IMR-90 (cell line): Measurements from ENCODE around the gene NDUFS3. TPM values are rescaled to one million over a fixed set of nuclear protein-coding genes. Genes with fewer than 3 reads are reported as not detected.

ENCODE experiments used
- ATAC-seq: fragments of 200-7000 bp; cut with Tn5 transposase; 2 replicates; pipeline ENCODE4 v1.9.1; 2020; ENCODE audit warnings: low read depth, mild to moderate bottlenecking, moderate library complexity
- BruUV-seq: library from RNA; stranded (reverse); fragments of 400-500 nt; replicated peaks from 2 replicates; lab custom pipeline; 2021; lab: Mats Ljungman, UMichigan
- CTCF ChIA-PET: fragments of 300-600 bp; formaldehyde crosslinking; extraction: SDS; loops from one replicate; lab custom pipeline; 2021; ENCODE audit warnings: antibody characterized with exemption; lab: Yijun Ruan, JAX
- POLR2A ChIA-PET: fragments of 300-600 bp; sonication (Branson Sonifier 250); formaldehyde crosslinking; loops from one replicate; lab custom pipeline; 2022; ENCODE audit warnings: antibody characterized with exemption; ENCODE audit not compliant: unreplicated experiment; lab: Charles Lee
- DNase-seq: peaks from one replicate; pipeline ENCODE4 v3.0.0; 2013
- H2AFZ ChIP-seq: replicated peaks from 2 replicates; pipeline ENCODE3; 2013; ENCODE audit warnings: low read length, mild to moderate bottlenecking; ENCODE audit not compliant: poor library complexity
- H2AK5ac ChIP-seq: 2 replicates; pipeline ENCODE4 v1.6.1; 2013; ENCODE audit warnings: low read depth, low read length, inconsistent platforms
- H2AK9ac ChIP-seq: replicated peaks from 2 replicates; pipeline ENCODE3; 2013; ENCODE audit warnings: mild to moderate bottlenecking, low read depth, low read length, moderate library complexity; ENCODE audit not compliant: poor library complexity
- H2BK120ac ChIP-seq: 2 replicates; pipeline ENCODE4 v1.6.1; 2013; ENCODE audit warnings: low read depth, low read length, inconsistent platforms
- H2BK15ac ChIP-seq: 3 replicates; pipeline ENCODE4 v1.6.1; 2013; ENCODE audit warnings: low read depth, low read length, inconsistent platforms
- H2BK20ac ChIP-seq: 2 replicates; pipeline ENCODE4 v1.6.1; 2013; ENCODE audit warnings: low read depth, mild to moderate bottlenecking, inconsistent platforms, low read length, moderate library complexity
- H2BK5ac ChIP-seq: 2 replicates; pipeline ENCODE4 v1.6.1; 2013; ENCODE audit warnings: mild to moderate bottlenecking, low read depth, low read length, inconsistent platforms; ENCODE audit not compliant: poor library complexity, severe bottlenecking
- H3K14ac ChIP-seq: replicated peaks from 2 replicates; pipeline ENCODE4 v1.6.1; 2013; ENCODE audit warnings: low read depth, low read length, inconsistent platforms
- H3K18ac ChIP-seq: 2 replicates; pipeline ENCODE4 v1.6.1; 2013; ENCODE audit warnings: low read depth, low read length, control low read depth
- H3K23ac ChIP-seq: 2 replicates; pipeline ENCODE4 v1.6.1; 2013; ENCODE audit warnings: low read depth, low read length, inconsistent platforms
- H3K27ac ChIP-seq: 2 replicates; pipeline ENCODE4 v1.5.1; 2013; ENCODE audit warnings: mild to moderate bottlenecking, control low read depth, low read length; ENCODE audit not compliant: insufficient read depth
- H3K27me3 ChIP-seq: 2 replicates; pipeline ENCODE4 v1.6.1; 2013; ENCODE audit warnings: low read length; ENCODE audit not compliant: control insufficient read depth, insufficient read depth
- H3K36me3 ChIP-seq: 2 replicates; pipeline ENCODE4 v1.6.1; 2013; ENCODE audit warnings: low read length, mixed read lengths; ENCODE audit not compliant: control insufficient read depth, insufficient read depth
- H3K4ac ChIP-seq: 2 replicates; pipeline ENCODE4 v1.6.1; 2013; ENCODE audit warnings: low read depth, low read length, inconsistent platforms
- H3K4me1 ChIP-seq: 2 replicates; pipeline ENCODE4 v1.6.1; 2013; ENCODE audit warnings: low read length, mixed read lengths; ENCODE audit not compliant: control insufficient read depth, insufficient read depth
- H3K4me2 ChIP-seq: 2 replicates; pipeline ENCODE4 v1.6.1; 2013; ENCODE audit warnings: low read depth, mild to moderate bottlenecking, control low read depth, low read length, moderate library complexity
- H3K4me3 ChIP-seq: 2 replicates; pipeline ENCODE4 v1.5.1; 2013; ENCODE audit warnings: low read depth, mild to moderate bottlenecking, control low read depth, low read length, moderate library complexity; ENCODE audit not compliant: insufficient read depth
- H3K56ac ChIP-seq: 2 replicates; pipeline ENCODE4 v1.6.1; 2013; ENCODE audit warnings: low read length, inconsistent platforms; ENCODE audit not compliant: insufficient read depth; ENCODE audit errors: extremely low read depth
- H3K79me1 ChIP-seq, 2 experiments: 2 replicates each; pipeline ENCODE4 v1.6.1; 2013; ENCODE audit warnings: low read length in 2 of 2, inconsistent platforms in 1 of 2, low read depth in 1 of 2
- H3K9ac ChIP-seq: 2 replicates; pipeline ENCODE4 v1.6.1; 2013; ENCODE audit warnings: low read depth, low read length, control low read depth
- H3K9me1 ChIP-seq: 2 replicates; pipeline ENCODE4 v1.6.1; 2013; ENCODE audit warnings: low read length, inconsistent platforms; ENCODE audit not compliant: insufficient read depth
- H3K9me3 ChIP-seq: 2 replicates; pipeline ENCODE4 v1.6.1; 2013; ENCODE audit warnings: low read length; ENCODE audit not compliant: control insufficient read depth, insufficient read depth
- H4K20me1 ChIP-seq: 2 replicates; pipeline ENCODE4 v1.6.1; 2013; ENCODE audit warnings: low read length, inconsistent platforms; ENCODE audit not compliant: insufficient read depth
- H4K5ac ChIP-seq: 2 replicates; pipeline ENCODE4 v1.6.1; 2013; ENCODE audit warnings: mild to moderate bottlenecking, low read depth, low read length, control low read depth
- H4K8ac ChIP-seq, 2 experiments: 2 replicates each; pipeline ENCODE4 v1.6.1; 2013; ENCODE audit warnings: low read depth in 2 of 2, low read length in 2 of 2, control low read depth in 1 of 2, inconsistent platforms in 1 of 2
- H4K91ac ChIP-seq: 2 replicates; pipeline ENCODE4 v1.6.1; 2013; ENCODE audit warnings: low read depth, low read length, inconsistent platforms; ENCODE audit not compliant: insufficient read depth
- CEBPB ChIP-seq: IDR thresholded peaks from 2 replicates; pipeline ENCODE4 v1.6.1; 2012; ENCODE audit warnings: low read depth, low read length, improper control_type of control experiment
- POLR2A ChIP-seq: IDR thresholded peaks from 2 replicates; pipeline ENCODE4 v1.6.1; 2012; ENCODE audit warnings: mild to moderate bottlenecking, low read depth, low read length
- RCOR1 ChIP-seq: IDR thresholded peaks from 2 replicates; pipeline ENCODE4 v1.6.1; 2012; ENCODE audit warnings: mild to moderate bottlenecking, low read length, improper control_type of control experiment; ENCODE audit not compliant: insufficient replicate concordance
- RFX5 ChIP-seq: IDR thresholded peaks from 2 replicates; pipeline ENCODE4 v1.8.0; 2012; ENCODE audit warnings: low read depth, mild to moderate bottlenecking, low read length, moderate library complexity
- SMC3 ChIP-seq: fragments of 150-350 bp; IDR thresholded peaks from 2 replicates; pipeline ENCODE4 v1.6.1; 2016; ENCODE audit warnings: low read depth, mild to moderate bottlenecking, antibody characterized with exemption, low read length, moderate library complexity
- WGBS, 2 experiments: methylation state at CpG; one replicate each; pipeline versions ENCODE4 v1.1.5 to v1.1.7; 2013; ENCODE audit warnings: missing lambda C conversion rate in 2 of 2; ENCODE audit not compliant: insufficient read length in 1 of 2; ENCODE audit errors: extremely low coverage in 2 of 2; 5-methylcytosine and 5-hydroxymethylcytosine counted together
- dilution Hi-C: fragments of 300-500 bp; cut with HindIII; formaldehyde crosslinking; loops from one replicate; pipeline ENCODE4 v1.14.3; 2018; ENCODE audit warnings: low sequenced_read_pairs; ENCODE audit not compliant: unreplicated experiment
- in situ Hi-C: fragments of 300-500 bp; cut with MboI; formaldehyde crosslinking; loops from 3 replicates; pipeline ENCODE4 v1.14.3; 2019; ENCODE audit warnings: low sequenced_read_pairs, inconsistent platforms, mixed read lengths
- intact Hi-C: fragments of 100-400 bp; cut with micrococcal nuclease; formaldehyde crosslinking; loops from 2 replicates; pipeline ENCODE4 v1.10.0; 2022
- polyA plus RNA-seq, 3 experiments: library from polyadenylated mRNA; depleted of rRNA; stranded (reverse); fragments of >200 nt; gene quantifications; 2 replicates each; pipeline ENCODE4 v1.2.3, GENCODE V29; 2012; ENCODE audit warnings: low replicate concordance in 1 of 3
- total RNA-seq: library from RNA; depleted of rRNA; stranded (reverse); fragments of >200 nt; gene quantifications from 2 replicates; pipeline ENCODE4 v1.2.3, GENCODE V29; 2012

NDUFS3 gene
- total and polyA plus RNA-seq, 2 of the 4 experiments (the other 2 are of a cell fraction), result 77.1 to 108 TPM

DNA sequence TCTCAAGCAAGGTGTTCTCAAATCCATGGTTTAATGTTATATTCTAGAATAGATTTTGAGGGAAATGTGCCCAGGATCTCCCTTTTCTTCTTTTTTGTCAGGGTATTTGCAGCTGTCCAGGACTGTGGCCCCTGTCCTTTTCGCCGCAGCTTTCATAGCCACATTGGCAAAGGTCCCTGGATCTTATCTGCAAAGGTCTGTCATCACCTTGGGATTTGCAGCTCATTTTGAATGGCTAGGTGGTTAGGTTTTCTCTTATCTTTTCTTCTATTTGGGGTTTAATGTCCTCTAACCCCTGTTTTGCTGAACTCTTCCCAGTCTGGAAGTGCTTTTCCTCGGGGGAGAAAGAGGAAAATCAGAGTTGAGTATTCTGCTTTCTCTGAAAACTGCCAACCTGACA is 27.0 kb downstream of the NDUFS3 start:
- Histone ChIP-seq H3K4ac (no peak overlapping the region), H3K14ac (no peak overlapping the region), H3K9me1 (peaks cover 6% of the 10 kb centered on the region), H3K36me3 (no peaks in the 10 kb centered on the region), H3K18ac (no peak overlapping the region), H3K23ac (no peak overlapping the region), H3K9ac (no peak overlapping the region), H2AK9ac (no peak overlapping the region), H3K27me3 (no peaks in the 10 kb centered on the region), H3K27ac (no peak overlapping the region), H3K4me2 (no peak overlapping the region), H2BK15ac (no peak overlapping the region), H2BK120ac (no peak overlapping the region), H2BK20ac (no peak overlapping the region), H3K56ac (no peak overlapping the region), H3K9me3 (no peaks in the 10 kb centered on the region), H4K5ac (no peak overlapping the region), H4K8ac (no peak overlapping the region), H2AFZ (no peak overlapping the region), H4K91ac (no peak overlapping the region), H2BK5ac (no peak overlapping the region), H3K79me1 (no peaks in the 10 kb centered on the region), H3K4me3 (no peak overlapping the region), H3K4me1 (peaks cover 8% of the 10 kb centered on the region), H4K20me1 (peaks cover 7% of the 10 kb centered on the region; the same call in 1 of the 2 replicates), H2AK5ac (no peak overlapping the region)
- dilution Hi-C loops, result no loop called here
- no peak for DNase-seq
- no CpG with 5 or more reads among the region's 3 CpGs for WGBS, 2 experiments
- no peak for TF ChIP-seq CEBPB
- no peak for TF ChIP-seq SMC3
- no peak for TF ChIP-seq POLR2A
- no peak for TF ChIP-seq RCOR1
- no peak for TF ChIP-seq RFX5
- ChIA-PET CTCF (interaction anchor here (2.7 kb wide), 1 partner anchor 11 kb away, joined by 9 read pairs; no protein-coding TSS in a partner anchor), POLR2A (no interaction called here)
- no peak for ATAC-seq
- no TSS peak for BruUV-seq
- intact Hi-C loops, result no loop called here
- in situ Hi-C loops, result no loop called here
